Measurements from ENCODE around the gene ZBTB37.
"Not testable (repeated sequence)": the region's sequence is repeated elsewhere in the genome, so short reads cannot be mapped to it uniquely, and the experiment has no call there.

The ZBTB37 gene

GRCh38 chr1:173865468-173866164, 2.6 kb upstream of the ZBTB37 start:
- no peak for DNase-seq (ENCODE audit: low read depth)

GRCh38 chr1:173866413-173867115, 1.6 kb upstream of the ZBTB37 start:
- DNase-seq (ENCODE audit: low read depth) = no peak

DNA sequence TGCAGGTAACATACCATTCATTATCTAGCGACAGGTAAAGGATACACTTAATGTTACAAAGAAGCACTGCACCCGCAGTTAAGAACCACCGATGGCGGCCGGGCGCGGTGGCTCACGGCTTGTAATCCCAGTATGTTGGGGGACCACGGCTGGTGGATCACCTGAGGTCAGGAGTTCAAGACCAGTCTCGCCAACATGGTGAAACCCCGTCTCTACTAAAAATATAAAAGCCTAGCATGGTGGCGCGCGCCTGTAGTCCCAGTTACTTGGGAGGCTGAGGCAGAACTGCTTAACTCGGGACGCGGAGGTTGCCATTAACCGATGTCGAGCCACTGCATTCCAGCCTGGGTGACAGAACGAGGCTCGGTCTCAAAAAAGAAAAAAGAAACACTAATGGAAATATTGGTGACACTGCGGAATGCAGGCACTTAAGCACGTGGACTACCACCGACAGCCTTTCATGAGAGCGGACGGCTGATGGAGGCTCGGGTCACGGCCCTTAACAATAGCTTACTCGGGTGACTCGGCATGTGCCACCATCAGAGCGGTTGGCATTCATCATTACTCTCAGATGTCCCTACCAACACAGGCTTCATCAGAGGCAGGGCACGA, 933 bp upstream of the ZBTB37 start:
- no peak for DNase-seq (ENCODE audit: low read depth)

DNA sequence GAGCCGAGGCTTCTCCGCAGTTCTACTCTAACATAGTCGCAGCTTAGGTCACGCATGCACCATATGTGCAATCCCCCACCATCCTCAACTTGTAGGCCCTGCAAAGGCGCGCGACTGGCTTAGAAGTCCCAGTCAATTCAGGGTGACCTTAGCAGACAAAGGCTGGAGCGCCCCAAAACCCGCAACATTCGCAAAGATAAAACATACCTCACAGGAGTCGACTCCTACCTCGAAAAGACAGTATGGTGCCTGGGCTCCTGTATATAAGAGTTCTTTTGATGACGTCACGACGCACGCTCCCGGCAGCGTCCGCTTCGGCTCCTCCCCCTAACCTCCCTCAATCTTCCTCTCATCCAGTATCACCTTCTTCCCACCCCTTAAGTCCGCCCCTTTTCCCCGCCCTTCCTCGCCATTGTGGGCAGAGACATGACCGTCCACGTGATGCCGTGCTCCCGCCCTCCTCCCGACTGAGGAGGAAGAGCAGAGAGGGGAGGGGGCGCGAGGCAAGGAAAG, 371 bp upstream of the ZBTB37 start, which contains the start of gene GAS5:
Gene GAS5 (minus strand): TSS at position 237 of the 513 bp plus-strand sequence.
- peak; percentile 99 for DNase-seq (ENCODE audit: low read depth)

- DNase-seq (ENCODE audit: low read depth) = no peak
These were observed 810 bp downstream of the ZBTB37 start for GRCh38 chr1:173869021-173869359.

DNA sequence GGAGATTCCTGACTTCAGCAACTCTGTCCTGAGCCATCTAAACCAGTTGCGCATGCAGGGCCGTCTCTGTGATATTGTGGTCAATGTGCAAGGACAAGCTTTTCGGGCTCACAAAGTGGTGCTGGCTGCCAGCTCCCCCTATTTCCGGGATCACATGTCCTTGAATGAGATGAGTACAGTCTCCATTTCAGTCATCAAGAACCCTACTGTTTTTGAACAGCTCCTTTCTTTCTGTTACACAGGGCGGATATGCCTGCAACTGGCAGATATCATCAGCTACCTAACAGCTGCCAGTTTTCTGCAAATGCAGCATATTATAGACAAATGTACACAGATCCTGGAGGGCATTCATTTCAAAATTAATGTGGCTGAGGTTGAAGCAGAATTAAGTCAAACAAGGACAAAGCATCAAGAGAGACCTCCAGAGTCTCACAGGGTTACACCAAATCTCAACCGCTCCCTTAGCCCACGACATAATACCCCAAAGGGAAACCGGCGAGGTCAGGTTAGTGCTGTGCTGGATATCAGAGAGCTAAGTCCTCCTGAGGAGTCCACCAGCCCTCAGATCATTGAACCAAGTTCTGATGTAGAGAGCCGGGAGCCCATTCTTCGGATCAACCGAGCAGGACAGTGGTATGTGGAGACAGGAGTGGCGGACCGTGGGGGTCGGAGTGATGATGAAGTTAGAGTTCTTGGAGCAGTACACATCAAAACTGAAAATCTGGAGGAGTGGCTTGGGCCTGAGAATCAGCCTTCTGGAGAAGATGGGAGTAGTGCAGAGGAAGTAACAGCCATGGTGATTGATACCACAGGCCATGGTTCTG, 2.3 kb downstream of the ZBTB37 start:
- DNase-seq (ENCODE audit: low read depth) = no peak

GRCh38 chr1:173871091-173871490, 2.9 kb downstream of the ZBTB37 start:
- DNase-seq (ENCODE audit: low read depth) = no peak

GRCh38 chr1:173871500-173871899, 3.3 kb downstream of the ZBTB37 start:
- DNase-seq (ENCODE audit: low read depth) = no peak

DNA sequence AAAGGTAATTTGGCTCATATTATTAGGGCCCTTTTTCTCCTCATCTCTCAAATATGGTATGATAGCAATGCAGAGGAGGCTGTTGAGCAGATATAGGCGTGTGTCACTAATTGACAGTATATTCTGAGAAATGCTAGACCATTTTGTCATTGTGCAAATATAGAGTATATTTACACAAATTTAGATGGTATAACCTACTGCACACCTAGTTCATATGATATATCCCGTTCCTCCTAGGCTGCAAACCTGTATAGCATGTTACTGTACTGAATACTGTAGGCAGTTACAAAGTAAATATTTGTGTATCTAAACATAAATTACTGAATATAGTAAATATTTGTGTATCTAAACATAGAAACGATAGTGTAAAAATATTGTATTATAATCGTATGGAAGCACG, 8.6 kb downstream of the ZBTB37 start:
- no peak for DNase-seq (ENCODE audit: low read depth)

- DNase-seq (ENCODE audit: low read depth) = no peak
These were observed 10.1 kb downstream of the ZBTB37 start for GRCh38 chr1:173878251-173878650.

GRCh38 chr1:173881117-173881516, 12.9 kb downstream of the ZBTB37 start:
- DNase-seq (ENCODE audit: low read depth) = not testable (repeated sequence)

DNA sequence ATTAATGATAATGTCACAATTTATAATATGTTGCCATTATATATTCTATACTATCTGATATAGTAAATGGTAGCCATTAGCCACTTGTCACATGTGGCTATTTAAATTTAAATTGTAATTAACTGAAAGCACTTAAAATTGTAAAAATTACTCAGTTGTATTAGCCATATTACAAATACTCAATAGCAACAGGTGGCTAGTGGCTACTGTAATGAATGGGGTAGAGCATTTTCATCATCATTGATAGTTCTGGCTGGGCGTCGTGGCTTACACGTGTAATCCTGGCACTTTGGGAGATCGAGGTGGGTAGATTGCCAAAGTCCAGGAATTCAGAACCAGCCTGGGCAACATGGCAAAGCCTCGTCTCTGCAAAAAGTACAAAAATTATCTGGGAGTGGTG, 16.5 kb downstream of the ZBTB37 start:
- no peak for DNase-seq (ENCODE audit: low read depth)

GRCh38 chr1:173886746-173887611, 18.8 kb downstream of the ZBTB37 start:
- no peak for DNase-seq (ENCODE audit: low read depth)

- DNase-seq (ENCODE audit: low read depth) = no peak
These were observed 19.4 kb downstream of the ZBTB37 start for GRCh38 chr1:173887627-173888026.

- DNase-seq (ENCODE audit: low read depth) = no peak
These were observed 20.6 kb downstream of the ZBTB37 start for GRCh38 chr1:173888749-173889148.

DNA sequence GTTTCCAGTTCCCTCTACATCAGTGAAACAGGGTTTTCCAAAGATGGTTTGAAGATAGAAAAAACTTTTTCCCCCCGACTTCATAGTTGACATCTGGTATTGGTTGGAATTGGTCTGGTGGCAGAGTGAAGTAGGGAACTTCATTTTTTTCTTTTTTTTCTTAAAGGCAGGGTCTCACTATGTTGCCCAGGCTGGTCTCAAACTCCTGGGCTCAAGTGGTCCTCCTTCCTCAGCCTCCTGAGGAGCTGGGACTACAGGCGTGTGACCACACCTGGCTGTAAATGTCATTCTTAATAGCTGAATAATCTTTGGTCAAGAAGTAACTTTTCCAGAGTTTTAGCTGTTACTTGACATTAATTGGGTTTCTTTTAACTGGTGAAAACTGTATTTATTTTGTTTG, 21.7 kb downstream of the ZBTB37 start:
- DNase-seq (ENCODE audit: low read depth) = no peak

DNA sequence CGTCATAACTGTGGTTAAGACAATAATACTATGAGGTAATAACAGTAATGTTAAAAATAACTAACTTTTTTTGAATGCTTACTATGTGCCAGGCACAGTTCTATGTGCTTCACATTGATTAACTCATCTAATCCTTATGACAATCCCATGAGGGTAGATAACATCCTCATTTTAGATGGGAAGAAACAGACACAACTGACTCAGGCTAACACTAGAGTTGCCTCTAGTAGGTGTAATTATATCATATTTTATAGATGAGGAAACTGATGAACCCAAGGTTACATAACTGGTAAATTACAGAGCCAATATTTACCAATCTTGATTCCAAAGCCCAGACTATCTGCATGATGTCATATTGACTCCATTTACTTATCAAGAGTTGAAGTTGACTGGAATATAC, 25.4 kb downstream of the ZBTB37 start:
- DNase-seq (ENCODE audit: low read depth) = no peak

DNA sequence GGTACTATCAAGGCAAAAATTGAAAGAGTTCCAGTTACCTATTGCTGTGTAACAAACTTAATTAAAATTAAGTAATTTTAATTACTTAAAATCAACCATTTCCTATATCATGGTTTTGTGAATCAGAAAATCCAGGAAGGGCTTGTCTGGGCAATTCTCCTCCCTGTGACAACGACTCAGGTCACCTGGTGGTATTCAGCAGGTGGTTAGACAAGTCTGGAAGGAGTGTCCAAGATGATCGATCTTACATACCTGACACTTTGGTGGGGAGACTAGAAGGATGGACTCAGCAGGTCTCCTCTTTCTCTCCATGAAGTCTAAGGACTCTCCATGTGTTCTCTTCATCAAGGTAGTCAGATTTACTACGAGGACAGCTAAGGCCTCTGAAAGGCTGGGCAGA, 26.0 kb downstream of the ZBTB37 start:
- no peak for DNase-seq (ENCODE audit: low read depth)

GRCh38 chr1:173900427-173900826, 32.2 kb downstream of the ZBTB37 start:
- no peak for DNase-seq (ENCODE audit: low read depth)

DNA sequence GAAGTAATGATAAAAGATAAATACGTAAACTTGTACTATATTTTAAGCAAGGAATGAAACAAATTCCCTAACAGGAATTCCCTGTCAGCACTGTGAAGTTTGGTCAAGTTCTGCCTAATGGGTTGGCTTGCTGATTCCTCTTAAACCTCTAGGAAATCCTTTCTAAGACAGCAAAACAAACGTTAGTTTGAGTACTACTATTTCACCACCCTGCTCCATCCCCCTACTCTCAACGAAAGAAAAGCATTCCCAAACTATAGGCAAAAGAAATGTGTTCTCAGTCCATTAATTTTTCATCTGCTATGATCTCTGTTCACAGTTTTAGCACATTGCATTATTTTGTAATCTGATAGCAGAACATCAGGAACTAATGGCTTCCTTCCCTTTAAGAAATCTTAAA, 32.8 kb downstream of the ZBTB37 start:
- no peak for DNase-seq (ENCODE audit: low read depth)

GRCh38 chr1:173903827-173904531, 35.8 kb downstream of the ZBTB37 start:
- DNase-seq (ENCODE audit: low read depth) = no peak

All from fibroblast of gingiva (primary cell).